ENCODE results near the gene ZNF532.

DNA sequence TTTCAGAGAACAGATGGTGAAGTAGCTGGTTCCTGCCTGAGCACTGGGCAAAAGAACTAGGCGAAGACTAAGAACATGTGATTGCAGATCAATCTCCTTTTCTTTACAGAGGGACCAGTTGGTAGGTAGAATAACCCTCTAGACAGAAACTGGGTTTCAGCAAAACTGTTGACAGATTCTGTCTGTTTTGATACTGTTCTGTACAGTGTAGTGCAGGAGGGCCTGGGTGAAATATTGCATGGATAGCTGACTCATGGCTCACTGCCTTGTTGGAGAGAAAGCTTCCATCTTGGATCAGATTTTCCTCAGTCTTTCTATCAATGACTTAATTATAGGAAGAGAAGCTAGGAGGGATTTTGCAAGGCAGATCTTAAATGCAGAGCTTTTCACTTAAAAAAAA, 95.8 kb downstream of the ZNF532 start:
- TF ChIP-seq, protein P1, sequence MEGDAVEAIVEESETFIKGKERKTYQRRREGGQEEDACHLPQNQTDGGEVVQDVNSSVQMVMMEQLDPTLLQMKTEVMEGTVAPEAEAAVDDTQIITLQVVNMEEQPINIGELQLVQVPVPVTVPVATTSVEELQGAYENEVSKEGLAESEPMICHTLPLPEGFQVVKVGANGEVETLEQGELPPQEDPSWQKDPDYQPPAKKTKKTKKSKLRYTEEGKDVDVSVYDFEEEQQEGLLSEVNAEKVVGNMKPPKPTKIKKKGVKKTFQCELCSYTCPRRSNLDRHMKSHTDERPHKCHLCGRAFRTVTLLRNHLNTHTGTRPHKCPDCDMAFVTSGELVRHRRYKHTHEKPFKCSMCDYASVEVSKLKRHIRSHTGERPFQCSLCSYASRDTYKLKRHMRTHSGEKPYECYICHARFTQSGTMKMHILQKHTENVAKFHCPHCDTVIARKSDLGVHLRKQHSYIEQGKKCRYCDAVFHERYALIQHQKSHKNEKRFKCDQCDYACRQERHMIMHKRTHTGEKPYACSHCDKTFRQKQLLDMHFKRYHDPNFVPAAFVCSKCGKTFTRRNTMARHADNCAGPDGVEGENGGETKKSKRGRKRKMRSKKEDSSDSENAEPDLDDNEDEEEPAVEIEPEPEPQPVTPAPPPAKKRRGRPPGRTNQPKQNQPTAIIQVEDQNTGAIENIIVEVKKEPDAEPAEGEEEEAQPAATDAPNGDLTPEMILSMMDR (IDR thresholded peaks at IDR 0.05; ENCODE audit: borderline replicate concordance, extremely low read depth, low read length, poor library complexity, severe bottlenecking) = no peak
- TF ChIP-seq EZH2 (IDR thresholded peaks at IDR 0.05; ENCODE audit: borderline replicate concordance, low read depth, low read length, severe bottlenecking) = no peak

Data from DND-41 (cell line).